ENCODE results near the gene C12orf57. TPM values are rescaled to one million over a fixed set of nuclear protein-coding genes. Genes with fewer than 3 reads are reported as not detected.

Gene C12orf57
- total and polyA plus RNA-seq, 2 of the 13 experiments (the other 11 are each of a cell fraction or from before 2014, with no cell fraction given), result 84.0 to 287 TPM

GRCh38 chr12:6981152-6982052 is 37.6 kb downstream of the C12orf57 start (continued):
- no peak for TF ChIP-seq SOX6 (IDR thresholded peaks at IDR 0.05)
- TF ChIP-seq SOX6 (CRISPR knock-in tag; IDR thresholded peaks at IDR 0.05), result peak; percentile 82
- no peak for TF ChIP-seq ZNF83 (CRISPR knock-in tag; IDR thresholded peaks at IDR 0.05; ENCODE audit: borderline replicate concordance)
- TF ChIP-seq ZMYM2 (CRISPR knock-in tag; IDR thresholded peaks at IDR 0.05), result no peak
- no peak for TF ChIP-seq ZNF17 (CRISPR knock-in tag; IDR thresholded peaks at IDR 0.05)
- TF ChIP-seq NRL (CRISPR knock-in tag; IDR thresholded peaks at IDR 0.05; ENCODE audit: borderline replicate concordance), result no peak
- no peak; the same call in 1 of the 2 replicates for TF ChIP-seq KLF11 (CRISPR knock-in tag; IDR thresholded peaks at IDR 0.05)
- peak; percentile 90 for TF ChIP-seq KDM6A (CRISPR knock-in tag; IDR thresholded peaks at IDR 0.05; ENCODE audit: low read depth)
- peak; percentile 33 to 46; a peak in 2 of 4 replicates for TF ChIP-seq POLR2A (IDR thresholded peaks at IDR 0.05; ENCODE audit: insufficient read depth in 1 of 2, low read depth in 2 of 2, low read length in 2 of 2)
- TF ChIP-seq ZNF142 (CRISPR knock-in tag; IDR thresholded peaks at IDR 0.05), result no peak
- no peak for TF ChIP-seq TFAP4 (IDR thresholded peaks at IDR 0.05; ENCODE audit: borderline replicate concordance, low read depth)
- TF ChIP-seq JUND (CRISPR knock-in tag; IDR thresholded peaks at IDR 0.05), result no peak
- peak; percentile 77; the same call in 1 of the 2 replicates for TF ChIP-seq FOXJ3 (CRISPR knock-in tag; IDR thresholded peaks at IDR 0.05; ENCODE audit: borderline replicate concordance)
- no peak for TF ChIP-seq ZNF598 (CRISPR knock-in tag; IDR thresholded peaks at IDR 0.05; ENCODE audit: borderline replicate concordance)
- TF ChIP-seq TCF7 (IDR thresholded peaks at IDR 0.05; ENCODE audit: low read depth), result peak; percentile 69
- TF ChIP-seq ZSCAN9 (CRISPR knock-in tag; IDR thresholded peaks at IDR 0.05; ENCODE audit: borderline replicate concordance), result no peak
- no peak for TF ChIP-seq NFIB (CRISPR knock-in tag; IDR thresholded peaks at IDR 0.05; ENCODE audit: borderline replicate concordance)
- TF ChIP-seq ZNF337 (CRISPR knock-in tag; IDR thresholded peaks at IDR 0.05; ENCODE audit: borderline replicate concordance, low read depth), result no peak
- TF ChIP-seq MBD4 (IDR thresholded peaks at IDR 0.05; ENCODE audit: borderline replicate concordance, low read length), result no peak
- no peak for TF ChIP-seq CSRNP1 (CRISPR knock-in tag; IDR thresholded peaks at IDR 0.05)
- no peak for TF ChIP-seq PHF20 (CRISPR knock-in tag; IDR thresholded peaks at IDR 0.05)
- no peak for TF ChIP-seq NPAS2 (CRISPR knock-in tag; IDR thresholded peaks at IDR 0.05; ENCODE audit: borderline replicate concordance)
- no peak for TF ChIP-seq IRF2 (CRISPR knock-in tag; IDR thresholded peaks at IDR 0.05)
- peak; percentile 17; the same call in 1 of the 2 replicates for TF ChIP-seq NFIC (IDR thresholded peaks at IDR 0.05; ENCODE audit: low read length)
